ENCODE results near the gene CCDC197. TPM values are rescaled to one million over a fixed set of nuclear protein-coding genes. Genes with fewer than 3 reads are reported as not detected.

The CCDC197 gene
- total and polyA plus RNA-seq, 9 of the 15 experiments (the other 6 are each of a cell fraction or from before 2014, with no cell fraction given), result not detected

DNA sequence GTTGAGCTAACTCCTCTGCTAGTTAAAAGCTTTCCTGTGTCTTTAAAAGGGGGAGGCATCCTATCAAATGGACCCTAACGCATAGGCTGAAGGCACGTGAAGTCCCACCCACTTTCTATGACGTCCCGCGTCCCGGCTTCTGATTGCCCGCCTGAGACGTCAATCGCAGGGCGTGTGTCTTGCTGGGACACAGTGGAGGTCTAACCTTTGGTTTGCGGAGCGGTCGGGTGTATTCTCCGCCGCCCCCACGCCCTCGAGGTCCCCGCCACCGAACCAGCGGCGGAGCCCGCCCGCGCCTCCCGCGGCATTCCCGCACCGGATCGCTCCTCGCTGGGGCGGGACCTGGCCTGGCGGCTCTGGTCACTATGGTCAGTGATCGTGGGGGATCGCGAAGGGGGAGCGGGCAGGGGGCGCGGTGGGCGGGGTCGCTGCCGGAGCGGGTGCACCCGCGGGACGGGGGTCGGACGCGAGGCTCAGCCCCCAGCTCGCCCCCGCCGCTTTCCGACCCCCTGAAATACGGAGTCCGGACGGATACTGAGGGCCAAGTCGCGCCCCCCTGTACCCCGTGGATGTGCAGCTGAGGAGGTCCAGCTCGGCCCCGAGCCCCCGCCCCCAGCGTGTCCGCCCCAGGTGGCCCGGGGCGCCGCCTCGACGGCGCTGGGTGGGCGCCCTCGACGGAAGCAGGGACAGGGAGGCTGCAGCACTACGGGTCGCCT, 29.2 kb downstream of the CCDC197 start, which contains the start of gene OTUB2 (continued):
- TF ChIP-seq STAT6 (CRISPR knock-in tag; IDR thresholded peaks at IDR 0.05) (no peak), MAFF (IDR thresholded peaks at IDR 0.05; ENCODE audit: low read length) (no peak), RBM14 (IDR thresholded peaks at IDR 0.05; ENCODE audit: borderline replicate concordance, insufficient read depth, low read depth, low read length) (no peak), RBM25 (IDR thresholded peaks at IDR 0.05; ENCODE audit: low read depth, low read length, severe bottlenecking) (peak; percentile 92), HMGN3 (IDR thresholded peaks at IDR 0.05; ENCODE audit: borderline replicate concordance, extremely low read depth, insufficient read length, low read depth, low read length) (no peak), CTCFL (IDR thresholded peaks at IDR 0.05; ENCODE audit: borderline replicate concordance, insufficient read depth, low read depth, low read length, poor library complexity, severe bottlenecking) (no peak), ZMIZ1 (IDR thresholded peaks at IDR 0.05; ENCODE audit: low read depth in 2 of 2, low read length in 2 of 2) (no peak), MAZ (CRISPR knock-in tag; conservative IDR thresholded peaks at IDR 0.05 in 1 of 2, IDR thresholded peaks at IDR 0.05 in 1 of 2) (peak in 1 of 2 experiments; percentile 75; a peak in 2 of 4 replicates), HDAC6 (IDR thresholded peaks at IDR 0.05; ENCODE audit: low read depth, low read length) (no peak), ZBTB7A (IDR thresholded peaks at IDR 0.05; ENCODE audit: borderline replicate concordance, control insufficient read depth, low read depth, low read length) (peak; percentile 66; the same call in 1 of the 2 replicates), ZNF395 (CRISPR knock-in tag; IDR thresholded peaks at IDR 0.05) (no peak), ZBTB1 (CRISPR knock-in tag; IDR thresholded peaks at IDR 0.05; ENCODE audit: borderline replicate concordance, low read depth) (no peak), CREB1 (IDR thresholded peaks at IDR 0.05) (peak; percentile 46; the same call in 1 of the 2 replicates), CREB1 (CRISPR knock-in tag; IDR thresholded peaks at IDR 0.05) (peak; percentile 80), CREBBP (IDR thresholded peaks at IDR 0.05; ENCODE audit: low read depth, low read length) (no peak), SMARCA4 (IDR thresholded peaks at IDR 0.05) (no peak), MCM7 (IDR thresholded peaks at IDR 0.05) (no peak)
